GM12878 (cell line): ENCODE results near the gene RADIL.

Experiments
- POLR2A ChIP-seq: IDR thresholded peaks from 2 replicates; pipeline ENCODE4 v1.6.1; 2011; ENCODE audit warnings: low read depth, mild to moderate bottlenecking, low read length
- TCF7 ChIP-seq: IDR thresholded peaks from 2 replicates; pipeline ENCODE4 v1.6.1; 2014; ENCODE audit warnings: antibody characterized with exemption, borderline replicate concordance
- USF1 ChIP-seq: IDR thresholded peaks from 2 replicates; pipeline ENCODE4 v1.6.1; 2011; ENCODE audit warnings: borderline replicate concordance, low read depth, mild to moderate bottlenecking, moderate library complexity, mixed read lengths, low read length; ENCODE audit not compliant: insufficient read depth; ENCODE audit errors: extremely low read length
- TF ChIP-seq, protein P1 (sequence below): IDR thresholded peaks from 2 replicates; pipeline ENCODE4 v1.6.1; 2012; ENCODE audit warnings: low read depth, low read length, improper control_type of control experiment
- TF ChIP-seq, protein P2 (sequence below), 3 experiments: IDR thresholded peaks in 2 of 3; conservative IDR thresholded peaks in 1 of 3; 2 replicates each; pipeline ENCODE4 v1.5.1; 2011; ENCODE audit warnings: low read depth in 3 of 3, low read length in 3 of 3, mild to moderate bottlenecking in 3 of 3, control low read depth in 2 of 3, moderate library complexity in 2 of 3, inconsistent platforms in 1 of 3, mixed read lengths in 1 of 3; ENCODE audit not compliant: control insufficient read depth in 2 of 3, insufficient read depth in 1 of 3; ENCODE audit errors: extremely low read depth in 1 of 3

DNA sequence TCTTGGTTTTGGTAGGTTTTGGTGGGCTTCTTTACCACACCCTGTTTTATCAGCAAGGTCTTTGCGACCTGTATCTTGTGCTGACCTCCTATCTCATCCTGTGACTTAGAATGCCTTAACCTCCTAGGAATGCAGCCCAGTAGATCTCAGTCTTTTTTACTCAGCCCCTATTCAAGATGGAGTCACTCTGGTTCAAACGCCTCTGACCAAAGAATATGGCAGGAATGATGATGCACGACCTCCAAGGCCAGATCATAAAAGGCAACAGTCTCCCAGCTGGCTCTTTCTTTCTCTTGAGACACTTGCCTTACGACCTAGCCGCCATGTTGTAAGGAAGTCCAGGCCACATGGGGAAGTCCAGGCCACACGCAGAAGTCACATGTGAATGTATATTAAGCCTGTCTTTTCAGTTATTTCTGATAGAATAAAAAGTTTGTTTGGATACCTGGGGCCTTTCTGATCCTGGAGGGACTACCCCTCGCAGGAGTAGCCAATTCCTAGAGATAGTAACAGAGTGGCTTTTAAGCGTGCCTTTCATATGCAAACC, 10.5 kb upstream of the RADIL start:
- TF ChIP-seq POLR2A (no peak), USF1 (no peak), TCF7 (no peak)
- TF ChIP-seq, protein P1, sequence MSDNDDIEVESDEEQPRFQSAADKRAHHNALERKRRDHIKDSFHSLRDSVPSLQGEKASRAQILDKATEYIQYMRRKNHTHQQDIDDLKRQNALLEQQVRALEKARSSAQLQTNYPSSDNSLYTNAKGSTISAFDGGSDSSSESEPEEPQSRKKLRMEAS: no peak
- TF ChIP-seq, protein P2, sequence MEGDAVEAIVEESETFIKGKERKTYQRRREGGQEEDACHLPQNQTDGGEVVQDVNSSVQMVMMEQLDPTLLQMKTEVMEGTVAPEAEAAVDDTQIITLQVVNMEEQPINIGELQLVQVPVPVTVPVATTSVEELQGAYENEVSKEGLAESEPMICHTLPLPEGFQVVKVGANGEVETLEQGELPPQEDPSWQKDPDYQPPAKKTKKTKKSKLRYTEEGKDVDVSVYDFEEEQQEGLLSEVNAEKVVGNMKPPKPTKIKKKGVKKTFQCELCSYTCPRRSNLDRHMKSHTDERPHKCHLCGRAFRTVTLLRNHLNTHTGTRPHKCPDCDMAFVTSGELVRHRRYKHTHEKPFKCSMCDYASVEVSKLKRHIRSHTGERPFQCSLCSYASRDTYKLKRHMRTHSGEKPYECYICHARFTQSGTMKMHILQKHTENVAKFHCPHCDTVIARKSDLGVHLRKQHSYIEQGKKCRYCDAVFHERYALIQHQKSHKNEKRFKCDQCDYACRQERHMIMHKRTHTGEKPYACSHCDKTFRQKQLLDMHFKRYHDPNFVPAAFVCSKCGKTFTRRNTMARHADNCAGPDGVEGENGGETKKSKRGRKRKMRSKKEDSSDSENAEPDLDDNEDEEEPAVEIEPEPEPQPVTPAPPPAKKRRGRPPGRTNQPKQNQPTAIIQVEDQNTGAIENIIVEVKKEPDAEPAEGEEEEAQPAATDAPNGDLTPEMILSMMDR (IDR thresholded peaks at IDR 0.05 in 2 of 3, conservative IDR thresholded peaks at IDR 0.05 in 1 of 3; ENCODE audit: control insufficient read depth in 2 of 3, extremely low read depth in 1 of 3, insufficient read depth in 1 of 3, low read depth in 3 of 3, low read length in 3 of 3): no peak
